Panc1 (cell line): ENCODE results near the gene KCTD12. TPM values are rescaled to one million over a fixed set of nuclear protein-coding genes. Genes with fewer than 3 reads are reported as not detected.

Experiments used
- ATAC-seq: fragments of 200-7000 bp; cut with Tn5 transposase; 2 replicates; pipeline ENCODE4 v1.9.1; 2020; ENCODE audit warnings: mild to moderate bottlenecking, moderate library complexity
- BruUV-seq: library from RNA; stranded (reverse); fragments of 400-500 nt; replicated peaks from 2 replicates; lab custom pipeline; 2021; lab: Mats Ljungman, UMichigan
- CTCF ChIA-PET: fragments of 300-600 bp; sonication (Branson Sonifier 250); formaldehyde crosslinking; loops from one replicate; lab custom pipeline; 2022; ENCODE audit warnings: antibody characterized with exemption; lab: Charles Lee
- POLR2A ChIA-PET: fragments of 300-600 bp; sonication (Branson Sonifier 250); formaldehyde crosslinking; loops from one replicate; lab custom pipeline; 2022; ENCODE audit warnings: antibody characterized with exemption; lab: Charles Lee
- DNase-seq: peaks from one replicate; pipeline ENCODE4 v3.0.0-alpha.2; 2010; ENCODE audit warnings: low read depth, low spot score
- H3K27ac ChIP-seq: 2 replicates; pipeline ENCODE4 v1.5.1; 2011; ENCODE audit warnings: mild to moderate bottlenecking, low read length, inconsistent platforms
- H3K27me3 ChIP-seq: fragments of 200-500 bp; sonication (Bioruptor generic); 2 replicates; pipeline ENCODE4 v1.6.0; 2014; ENCODE audit warnings: low read length, inconsistent platforms; ENCODE audit not compliant: control insufficient read depth, insufficient read depth
- H3K36me3 ChIP-seq: fragments of 200-500 bp; sonication (Bioruptor generic); 2 replicates; pipeline ENCODE4 v1.5.1; 2014; ENCODE audit warnings: inconsistent platforms, mild to moderate bottlenecking, low read length, moderate library complexity; ENCODE audit not compliant: control insufficient read depth, insufficient read depth
- H3K4me1 ChIP-seq: 2 replicates; pipeline ENCODE4 v1.5.1; 2011; ENCODE audit warnings: inconsistent platforms, mild to moderate bottlenecking, low read length, moderate library complexity; ENCODE audit not compliant: control insufficient read depth, insufficient read depth
- H3K4me3 ChIP-seq, 2 experiments: 2 replicates each; pipeline ENCODE4 v1.5.1; 2011 to 2012; ENCODE audit warnings: low read depth in 2 of 2, low read length in 2 of 2, mild to moderate bottlenecking in 2 of 2, inconsistent platforms in 1 of 2, moderate library complexity in 1 of 2
- H3K9me3 ChIP-seq: fragments of 200-500 bp; sonication (Bioruptor generic); 2 replicates; pipeline ENCODE4 v1.5.1; 2014; ENCODE audit warnings: low read depth, mild to moderate bottlenecking, inconsistent platforms, low read length, moderate library complexity; ENCODE audit not compliant: control insufficient read depth, insufficient read depth
- CTCF ChIP-seq: fragments of 450-650 bp; IDR thresholded peaks from 2 replicates; pipeline ENCODE4 v1.5.1; 2017; ENCODE audit warnings: mild to moderate bottlenecking
- POLR2AphosphoS5 ChIP-seq: IDR thresholded peaks from 2 replicates; pipeline ENCODE4 v1.6.1; 2012; ENCODE audit warnings: mild to moderate bottlenecking, low read depth, low read length, moderate library complexity
- REST ChIP-seq, 2 experiments: IDR thresholded peaks; 2 replicates each; pipeline ENCODE4 v1.6.1; 2011 to 2012; ENCODE audit warnings: low read depth in 2 of 2, control low read depth in 1 of 2, low read length in 1 of 2, mild to moderate bottlenecking in 1 of 2, moderate library complexity in 1 of 2; ENCODE audit not compliant: insufficient read depth in 1 of 2
- SIN3A ChIP-seq: IDR thresholded peaks from 2 replicates; pipeline ENCODE4 v1.6.1; 2012; ENCODE audit warnings: low read depth, mild to moderate bottlenecking, low read length, moderate library complexity, borderline replicate concordance; ENCODE audit not compliant: insufficient read depth
- TCF7L2 ChIP-seq: IDR thresholded peaks from 2 replicates; pipeline ENCODE4 v1.6.1; 2011; ENCODE audit warnings: mild to moderate bottlenecking, low read depth, low read length, inconsistent platforms
- in situ Hi-C: cut with HindIII; loops from 2 replicates; pipeline ENCODE4 v1.10.0; 2016; ENCODE audit warnings: low sequenced_read_pairs, low pct_unique_long_range_greater_than_20kb
- intact Hi-C: fragments of 100-400 bp; cut with micrococcal nuclease; formaldehyde crosslinking; loops from one replicate; pipeline ENCODE4 v1.10.0; 2022; ENCODE audit not compliant: unreplicated experiment
- total RNA-seq: library from RNA; stranded (reverse); gene quantifications from one replicate; pipeline ENCODE4 v1.2.1, GENCODE V29; 2021; ENCODE audit not compliant: unreplicated experiment

The KCTD12 gene
- total RNA-seq, 1 experiment from 2014 or later = 0.90 TPM

GRCh38 chr13:76861859-76862258, 24.3 kb downstream of the KCTD12 start:
- intact Hi-C loops = no loop called here
- Histone ChIP-seq H3K36me3 (no peaks in the 10 kb centered on the region), H3K9me3 (no peaks in the 10 kb centered on the region), H3K4me1 (no peaks in the 10 kb centered on the region), H3K27ac (no peak overlapping the region), H3K4me3 (no peak overlapping the region), H3K27me3 (no peaks in the 10 kb centered on the region)
- no peak for DNase-seq
- TF ChIP-seq CTCF = no peak
- no peak for TF ChIP-seq TCF7L2
- no peak for TF ChIP-seq SIN3A
- TF ChIP-seq REST (IDR thresholded peaks at IDR 0.05; ENCODE audit: insufficient read depth in 1 of 2, low read depth in 2 of 2, low read length in 1 of 2) = no peak
- TF ChIP-seq POLR2AphosphoS5 = no peak
- ChIA-PET CTCF (no interaction called here), POLR2A (no interaction called here)
- in situ Hi-C loops = no loop called here
- no peak for ATAC-seq
- BruUV-seq = no TSS peak

- no peak for ATAC-seq
- DNase-seq = no peak
- H3K4me3 ChIP-seq = no peak overlapping the region
- H3K27ac ChIP-seq = no peak overlapping the region
- BruUV-seq = no TSS peak
- TF ChIP-seq REST (IDR thresholded peaks at IDR 0.05; ENCODE audit: insufficient read depth in 1 of 2, low read depth in 2 of 2, low read length in 1 of 2) (no peak), TCF7L2 (no peak), SIN3A (no peak), CTCF (no peak), POLR2AphosphoS5 (no peak)
- H3K4me1 ChIP-seq = no peaks in the 10 kb centered on the region
- ChIA-PET CTCF (no interaction called here), POLR2A (no interaction called here)
- H3K27me3 ChIP-seq = no peaks in the 10 kb centered on the region
- no peaks in the 10 kb centered on the region for H3K9me3 ChIP-seq
- intact Hi-C loops (no loop called here), in situ Hi-C loops (no loop called here)
- no peaks in the 10 kb centered on the region for H3K36me3 ChIP-seq
Observed at GRCh38 chr13:76860706-76861105, 25.5 kb downstream of the KCTD12 start.
